ENCODE data around the gene PDC.

PDC gene

DNA sequence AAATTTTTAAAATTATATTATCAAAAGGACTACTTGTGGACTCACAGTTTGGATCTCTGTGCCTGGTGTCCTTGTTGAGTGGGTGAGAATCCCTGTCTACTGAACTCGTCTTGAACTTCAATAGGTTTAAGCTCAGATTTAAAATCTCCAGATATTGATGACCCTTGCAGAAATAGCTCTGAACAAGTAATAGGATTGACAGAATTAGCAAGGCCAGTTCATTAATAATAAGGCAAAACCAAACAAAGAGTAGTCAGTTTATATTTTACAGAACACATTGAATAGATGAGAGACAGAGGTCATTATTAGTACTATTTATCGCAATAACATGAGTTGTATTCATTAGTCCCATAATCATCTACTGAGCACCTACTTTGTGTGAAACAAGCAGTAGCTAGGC is at the start of gene PDC:
Gene PDC (minus strand): TSS at position 101 of the 400 bp plus-strand sequence. CDS start 11,655 bp downstream, outside the sequence.
- DNase-seq (ENCODE audit: low read depth) = no peak

- no peak for DNase-seq (ENCODE audit: low read depth)
Observed at GRCh38 chr1:186503190-186503589, 42.3 kb upstream of the PDC start.

- peak; percentile 17 for DNase-seq (ENCODE audit: low read depth)
Observed at GRCh38 chr1:186502087-186502486, 41.2 kb upstream of the PDC start.

GRCh38 chr1:186500804-186501203 is 39.9 kb upstream of the PDC start:
- no peak for DNase-seq (ENCODE audit: low read depth)

GRCh38 chr1:186499571-186499970 is 38.7 kb upstream of the PDC start:
- DNase-seq (ENCODE audit: low read depth) = no peak

GRCh38 chr1:186498695-186499389 is 37.9 kb upstream of the PDC start:
- DNase-seq (ENCODE audit: low read depth) = peak; percentile 60

GRCh38 chr1:186498071-186498470 is 37.2 kb upstream of the PDC start:
- no peak for DNase-seq (ENCODE audit: low read depth)

DNA sequence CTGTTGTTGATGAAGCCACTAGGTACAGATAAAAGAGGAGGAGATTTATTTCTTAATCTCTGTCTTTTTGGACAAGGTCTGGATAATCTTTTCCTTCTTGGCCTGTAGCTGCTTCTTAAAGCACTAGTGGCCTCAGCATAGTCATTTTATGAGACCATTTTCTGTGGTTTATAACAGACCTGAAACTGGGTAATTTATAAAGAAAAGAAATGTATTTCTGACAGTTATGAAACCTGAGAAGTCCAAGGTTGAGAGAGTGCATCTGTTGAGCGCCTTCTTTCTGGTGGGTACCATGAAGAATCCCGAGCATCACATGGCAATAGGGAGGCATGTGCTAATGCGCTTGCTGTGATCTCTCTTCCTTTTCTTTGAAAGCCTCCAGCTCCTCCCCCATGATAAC is 36.7 kb upstream of the PDC start:
- DNase-seq (ENCODE audit: low read depth) = no peak

- no peak for DNase-seq (ENCODE audit: low read depth)
Observed at GRCh38 chr1:186496171-186496851, 35.4 kb upstream of the PDC start.

DNA sequence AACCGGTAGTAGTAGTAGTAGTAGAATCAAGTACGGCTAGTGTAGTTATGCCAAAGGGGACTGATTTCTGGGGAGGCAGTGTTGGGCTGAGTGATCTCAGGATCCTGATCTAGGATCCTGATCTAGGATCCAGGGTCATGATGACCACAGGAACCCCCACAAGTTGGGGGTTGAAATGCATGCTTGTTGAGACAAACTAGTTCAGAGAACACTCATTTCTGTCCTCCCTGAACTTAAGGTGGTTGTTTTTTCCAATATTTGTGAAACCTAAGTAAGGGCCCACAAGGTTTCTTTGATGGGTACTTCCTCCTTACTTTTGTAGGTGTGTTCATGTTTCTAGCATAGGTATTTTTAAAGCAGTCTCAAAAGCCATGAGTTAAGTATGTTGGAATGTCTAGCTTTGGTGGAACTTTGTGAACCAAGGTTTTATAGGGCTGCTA is 33.9 kb upstream of the PDC start:
- no peak for DNase-seq (ENCODE audit: low read depth)

- DNase-seq (ENCODE audit: low read depth) = no peak
Observed at GRCh38 chr1:186492531-186493291, 31.8 kb upstream of the PDC start.

GRCh38 chr1:186491336-186491735 is 30.4 kb upstream of the PDC start:
- DNase-seq (ENCODE audit: low read depth) = no peak

DNA sequence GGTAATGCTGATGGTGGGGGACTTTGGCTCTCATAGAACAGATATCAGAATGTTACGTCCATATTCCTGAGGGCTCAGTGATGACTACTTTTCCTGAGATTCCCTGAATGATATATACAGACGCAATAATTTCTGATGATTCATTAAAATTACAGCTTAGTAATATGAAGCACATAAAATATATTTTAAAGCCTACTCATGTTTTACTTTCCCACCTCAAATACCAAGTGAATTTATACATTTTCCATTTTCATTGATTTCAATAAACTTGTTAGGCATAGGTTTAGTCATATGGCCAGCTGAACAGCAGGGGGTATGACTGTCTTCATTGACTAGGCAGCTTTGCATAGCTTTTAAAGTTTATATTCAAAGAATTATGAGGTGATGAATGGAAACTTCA is 26.2 kb upstream of the PDC start:
- DNase-seq (ENCODE audit: low read depth) = no peak

GRCh38 chr1:186486061-186486460 is 25.1 kb upstream of the PDC start:
- DNase-seq (ENCODE audit: low read depth) = no peak

DNA sequence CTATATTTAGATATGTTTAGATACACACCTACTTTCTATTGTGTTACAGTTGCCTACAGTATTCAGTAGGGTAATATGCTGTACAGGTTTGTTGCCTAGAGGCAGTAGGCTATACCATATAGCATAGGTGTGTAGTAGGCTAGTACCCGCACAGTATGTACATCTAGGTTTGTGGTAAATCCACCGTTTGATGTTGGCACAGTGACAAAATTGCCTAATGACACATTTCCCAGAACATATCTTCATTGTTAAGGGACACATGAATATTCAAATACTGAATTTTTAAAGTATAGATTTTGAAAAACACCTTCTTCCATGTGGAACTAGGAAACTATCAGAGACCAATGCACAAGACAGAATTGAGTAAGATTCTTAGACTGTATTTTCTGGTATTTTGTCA is 22.6 kb upstream of the PDC start:
- DNase-seq (ENCODE audit: low read depth) = no peak

GRCh38 chr1:186482661-186483255 is 21.8 kb upstream of the PDC start:
- peak; percentile 66 for DNase-seq (ENCODE audit: low read depth)

GRCh38 chr1:186481303-186481888 is 20.5 kb upstream of the PDC start:
- DNase-seq (ENCODE audit: low read depth) = no peak

DNA sequence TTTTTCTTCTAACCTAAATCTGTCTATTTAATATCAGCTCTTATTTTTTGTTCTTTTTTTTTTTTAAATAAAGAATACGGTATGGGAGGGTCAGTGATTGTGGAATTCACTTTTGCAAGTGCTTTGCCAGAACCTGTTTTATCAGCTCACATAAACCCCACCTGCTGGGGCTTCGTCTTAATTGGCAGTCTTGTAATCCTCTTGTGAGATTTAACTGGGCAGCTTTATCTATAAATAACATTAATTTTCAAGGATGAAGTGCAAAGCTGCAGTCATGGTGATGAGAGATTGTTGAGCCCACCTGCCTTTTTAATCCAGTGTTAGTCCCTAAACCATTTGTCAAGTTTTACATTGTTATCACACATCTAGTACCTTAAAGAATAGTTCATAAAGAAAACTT is 18.2 kb upstream of the PDC start:
- no peak for DNase-seq (ENCODE audit: low read depth)

DNA sequence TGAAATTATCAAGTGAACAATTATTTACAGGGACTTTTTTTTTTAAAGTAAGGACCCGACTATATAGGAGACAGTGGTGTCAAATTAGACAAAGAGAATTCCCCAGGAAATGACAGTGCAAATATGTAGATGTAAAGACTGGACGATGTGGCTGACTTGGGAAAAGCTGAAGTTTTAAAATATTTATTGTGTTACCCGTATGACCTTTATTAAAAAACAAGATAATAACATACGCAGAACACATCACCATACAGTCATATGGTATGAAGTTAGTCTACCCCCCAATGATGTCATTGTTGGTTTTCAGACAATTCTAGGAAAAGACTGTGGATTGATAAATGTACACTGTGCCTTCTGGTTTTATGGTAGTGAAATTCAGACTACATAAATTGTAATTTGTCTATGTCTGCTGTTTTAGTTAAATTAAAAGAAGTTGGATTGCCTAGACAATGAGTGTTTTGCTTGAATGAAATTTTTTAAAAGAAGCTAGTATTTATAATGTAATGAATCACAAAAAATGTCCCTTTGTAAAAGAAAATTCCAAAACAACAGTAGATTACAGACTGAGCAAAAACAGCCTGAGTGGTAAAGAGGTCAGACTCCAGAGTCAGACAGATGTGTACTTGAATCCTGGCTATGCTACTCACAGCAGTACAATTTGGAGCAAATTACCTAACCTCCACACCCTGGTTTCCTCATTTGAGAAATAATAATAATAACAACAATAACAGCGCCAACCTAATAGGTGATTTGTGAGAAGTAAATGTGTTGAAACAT is 15.5 kb upstream of the PDC start:
- DNase-seq (ENCODE audit: low read depth) = no peak

GRCh38 chr1:186474208-186474607 is 13.3 kb upstream of the PDC start:
- no peak for DNase-seq (ENCODE audit: low read depth)

DNA sequence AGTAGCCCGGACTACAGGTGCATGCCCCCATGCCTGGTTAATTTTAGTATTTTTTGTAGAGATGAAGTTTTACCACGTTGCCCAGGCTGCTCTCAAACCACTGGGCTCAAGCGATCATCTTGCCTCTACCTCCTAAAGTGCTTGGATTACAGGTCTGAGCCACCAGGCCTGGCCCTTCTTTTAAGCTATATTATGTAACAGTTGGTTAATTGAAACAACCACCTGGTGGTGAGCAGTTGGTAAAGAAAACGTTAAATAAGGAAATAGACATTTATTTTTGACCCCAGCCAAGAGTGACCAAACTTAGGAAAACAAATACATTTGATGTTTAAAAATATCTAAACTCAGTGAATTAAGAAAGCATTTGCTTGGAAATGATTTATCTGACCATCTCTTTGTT is 12.1 kb upstream of the PDC start:
- no peak for DNase-seq (ENCODE audit: low read depth)
